OCI-LY3 (cell line): Measurements from ENCODE around the gene EIF4EBP3.

Experiments used
- H2AFZ ChIP-seq: fragments of 200-600, 300-600 bp; shearing (Covaris generic); 2 replicates; pipeline ENCODE4 v1.6.0; 2014; ENCODE audit warnings: antibody characterized with exemption, low read depth, low read length
- H3K27ac ChIP-seq: fragments of 200-600, 300-600 bp; sonication (generic); 2 replicates; pipeline ENCODE4 v1.5.1; 2014; ENCODE audit warnings: mild to moderate bottlenecking, low read length, moderate library complexity, mixed read lengths
- H3K27me3 ChIP-seq: fragments of 200-600, 300-600 bp; sonication (generic); 2 replicates; pipeline ENCODE4 v1.6.1; 2014; ENCODE audit warnings: low read depth, low read length, mixed read lengths
- H3K36me3 ChIP-seq: fragments of 200-600, 300-600 bp; sonication (generic); replicated peaks from 2 replicates; pipeline ENCODE3; 2014; ENCODE audit warnings: low read depth, low read length, mixed read lengths
- H3K4me1 ChIP-seq: fragments of 300-600, 200-600 bp; sonication (generic); 2 replicates; pipeline ENCODE4 v1.6.1; 2014; ENCODE audit warnings: low read length, mixed read lengths
- H3K4me2 ChIP-seq: fragments of 200-600, 300-600 bp; sonication (generic); 2 replicates; pipeline ENCODE4 v1.6.1; 2014; ENCODE audit warnings: low read length, mixed read lengths
- H3K4me3 ChIP-seq: fragments of 300-600, 200-600 bp; sonication (generic); 2 replicates; pipeline ENCODE4 v1.5.1; 2014; ENCODE audit warnings: antibody characterized with exemption, mild to moderate bottlenecking, low read length, moderate library complexity
- H3K79me2 ChIP-seq: fragments of 300-600, 200-600 bp; shearing (Covaris generic); 2 replicates; pipeline ENCODE4 v1.6.1; 2014; ENCODE audit warnings: mild to moderate bottlenecking, low read length, mixed read lengths
- H3K9ac ChIP-seq: fragments of 300-600, 200-600 bp; shearing (Covaris generic); 2 replicates; pipeline ENCODE4 v1.6.0; 2014; ENCODE audit warnings: mild to moderate bottlenecking, low read length, moderate library complexity
- H3K9me3 ChIP-seq: fragments of 200-600, 300-600 bp; shearing (Covaris generic); 2 replicates; pipeline ENCODE4 v1.6.1; 2014; ENCODE audit warnings: low read length, mixed read lengths; ENCODE audit not compliant: insufficient read depth
- H4K20me1 ChIP-seq: fragments of 200-600, 300-600 bp; sonication (generic); 2 replicates; pipeline ENCODE4 v1.6.1; 2016; ENCODE audit warnings: low read length, mixed read lengths; ENCODE audit not compliant: insufficient read depth
- CTCF ChIP-seq: fragments of 200-600, 300-600 bp; sonication (generic); IDR thresholded peaks from 2 replicates; pipeline ENCODE4 v1.5.1; 2014; ENCODE audit warnings: antibody characterized with exemption, low read length, low read depth
- EZH2phosphoT487 ChIP-seq: fragments of 200-600 bp; shearing (Covaris generic); IDR thresholded peaks from 2 replicates; pipeline ENCODE4 v1.6.1; 2018; ENCODE audit warnings: antibody characterized with exemption, mixed run types, low read depth

The EIF4EBP3 gene

GRCh38 chr5:140565024-140565779, 17.7 kb downstream of the EIF4EBP3 start:
- Histone ChIP-seq H3K4me3 (peak overlapping the region; percentile 100), H3K4me2 (peak overlapping the region; percentile 99), H3K9ac (peak overlapping the region; percentile 96), H2AFZ (peak overlapping the region; percentile 82; the same call in 1 of the 2 replicates), H3K27me3 (no peaks in the 10 kb centered on the region), H3K36me3 (no peaks in the 10 kb centered on the region), H3K4me1 (peaks cover 33% of the 10 kb centered on the region), H4K20me1 (no peaks in the 10 kb centered on the region), H3K27ac (peak overlapping the region; percentile 47), H3K9me3 (no peaks in the 10 kb centered on the region), H3K79me2 (peaks cover 26% of the 10 kb centered on the region)
- TF ChIP-seq CTCF (no peak), EZH2phosphoT487 (no peak)

- Histone ChIP-seq H3K4me3 (peak overlapping the region; percentile 100), H3K79me2 (peaks cover 26% of the 10 kb centered on the region), H3K9me3 (no peaks in the 10 kb centered on the region), H4K20me1 (no peaks in the 10 kb centered on the region), H3K4me1 (peaks cover 33% of the 10 kb centered on the region), H3K27ac (no peak overlapping the region), H3K36me3 (no peaks in the 10 kb centered on the region), H3K27me3 (no peaks in the 10 kb centered on the region), H2AFZ (no peak overlapping the region), H3K9ac (peak overlapping the region; percentile 96; the same call in 1 of the 2 replicates), H3K4me2 (peak overlapping the region; percentile 99)
- TF ChIP-seq EZH2phosphoT487 (no peak), CTCF (no peak)
Observed at GRCh38 chr5:140565780-140566095, 18.3 kb downstream of the EIF4EBP3 start.

GRCh38 chr5:140566665-140567064, 19.2 kb downstream of the EIF4EBP3 start:
- Histone ChIP-seq H3K27ac (no peak overlapping the region), H3K4me1 (peaks cover 33% of the 10 kb centered on the region), H2AFZ (no peak overlapping the region), H3K79me2 (peaks cover 26% of the 10 kb centered on the region), H3K9ac (no peak overlapping the region), H3K9me3 (no peaks in the 10 kb centered on the region), H3K36me3 (no peaks in the 10 kb centered on the region), H4K20me1 (no peaks in the 10 kb centered on the region), H3K4me2 (no peak overlapping the region), H3K4me3 (no peak overlapping the region), H3K27me3 (no peaks in the 10 kb centered on the region)
- no peak for TF ChIP-seq CTCF
- no peak for TF ChIP-seq EZH2phosphoT487

- Histone ChIP-seq H3K9ac (no peak overlapping the region), H3K27me3 (no peaks in the 10 kb centered on the region), H3K36me3 (no peaks in the 10 kb centered on the region), H2AFZ (no peak overlapping the region), H3K4me2 (no peak overlapping the region), H3K27ac (no peak overlapping the region), H3K4me1 (peaks cover 33% of the 10 kb centered on the region), H3K9me3 (no peaks in the 10 kb centered on the region), H3K4me3 (no peak overlapping the region), H3K79me2 (peaks cover 26% of the 10 kb centered on the region), H4K20me1 (no peaks in the 10 kb centered on the region)
- TF ChIP-seq CTCF (no peak), EZH2phosphoT487 (no peak)
Observed at GRCh38 chr5:140567136-140567818, 19.8 kb downstream of the EIF4EBP3 start.
